ENCODE results near the gene GATAD2A. TPM values are rescaled to one million over a fixed set of nuclear protein-coding genes. Genes with fewer than 3 reads are reported as not detected.

Gene GATAD2A
- total RNA-seq, 1 experiment from 2014 or later = 126 TPM

GRCh38 chr19:19356901-19357566 is 48.4 kb upstream of the GATAD2A start:
- no TSS peak for BruUV-seq (replicated peaks)
- TF ChIP-seq CTCF (IDR thresholded peaks at IDR 0.05; ENCODE audit: insufficient read depth in 1 of 2, low read depth in 1 of 2, low read length in 1 of 2, severe bottlenecking in 1 of 2, unreplicated experiment in 1 of 2) = no peak
- H3K4me1 ChIP-seq = no peaks in the 10 kb centered on the region
- ChIA-PET POLR2A (no interaction called here), CTCF (interaction anchor here (0.5 to 0.9 kb wide), 2 partner anchors 15 to 69 kb away, joined by 3 read pairs; no protein-coding TSS in a partner anchor)
- Mint-ChIP-seq H3K27me3 (ENCODE audit: insufficient read depth, unreplicated experiment) (no peaks in the 10 kb centered on the region), H3K36me3 (ENCODE audit: insufficient read depth, unreplicated experiment) (peaks cover 24% of the 10 kb centered on the region), H3K27ac (ENCODE audit: unreplicated experiment) (peak overlapping the region; percentile 61), H3K4me1 (ENCODE audit: low read depth, unreplicated experiment) (no peaks in the 10 kb centered on the region), H3K4me3 (ENCODE audit: unreplicated experiment) (no peak overlapping the region), H3K9me3 (ENCODE audit: unreplicated experiment) (no peaks in the 10 kb centered on the region)
- no peak for DNase-seq
- intact Hi-C loops (cut with micrococcal nuclease; ENCODE audit: unreplicated experiment) = no loop called here
- no peaks in the 10 kb centered on the region for H3K9me3 ChIP-seq
- no peaks in the 10 kb centered on the region for H3K27me3 ChIP-seq (replicated peaks; ENCODE audit: control insufficient read depth, insufficient read depth, low read length)
- H3K36me3 ChIP-seq (ENCODE audit: control insufficient read depth, insufficient read depth, low read length) = no peaks in the 10 kb centered on the region; the same call in 1 of the 2 replicates
- no peak overlapping the region for H3K4me3 ChIP-seq (ENCODE audit: low read depth, low read length)

DNA sequence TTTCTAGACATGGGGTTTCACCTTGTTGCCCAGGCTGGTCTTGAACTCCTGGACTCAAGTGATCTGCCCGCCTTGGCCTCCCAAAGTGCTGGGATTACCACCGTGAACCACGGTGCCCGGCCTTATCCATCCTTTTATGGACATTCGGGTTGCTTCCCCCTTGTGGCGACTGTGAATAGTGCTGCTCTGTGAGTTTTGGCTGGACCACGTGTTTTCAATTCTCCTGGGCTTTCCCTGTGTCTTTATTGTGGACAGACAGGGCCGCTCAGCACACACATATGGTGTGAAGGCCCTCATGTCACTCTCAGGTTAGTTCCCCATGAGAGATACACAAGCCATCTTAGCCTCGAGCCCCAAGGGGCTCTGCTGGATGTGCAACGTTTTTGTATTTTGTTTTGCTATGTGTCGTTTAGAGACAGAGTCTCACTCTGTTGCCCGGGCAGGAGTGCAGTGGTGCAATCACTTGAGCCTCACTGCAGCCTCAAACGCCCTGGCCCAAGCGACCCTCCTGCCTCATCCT is 44.3 kb upstream of the GATAD2A start:
- no peaks in the 10 kb centered on the region for H3K36me3 ChIP-seq (ENCODE audit: control insufficient read depth, insufficient read depth, low read length)
- peak; percentile 69 to 73 for TF ChIP-seq CTCF (IDR thresholded peaks at IDR 0.05; ENCODE audit: insufficient read depth in 1 of 2, low read depth in 1 of 2, low read length in 1 of 2, severe bottlenecking in 1 of 2, unreplicated experiment in 1 of 2)
- no peaks in the 10 kb centered on the region for H3K9me3 Mint-ChIP-seq (ENCODE audit: unreplicated experiment)
- no peaks in the 10 kb centered on the region; the same call in 1 of the 2 replicates for H3K27me3 ChIP-seq (replicated peaks; ENCODE audit: control insufficient read depth, insufficient read depth, low read length)
- no peak overlapping the region for H3K4me3 Mint-ChIP-seq (ENCODE audit: unreplicated experiment)
- peak; percentile 77 to 82 for DNase-seq
- H3K4me1 ChIP-seq = no peaks in the 10 kb centered on the region
- no peaks in the 10 kb centered on the region for H3K9me3 ChIP-seq
- ChIA-PET CTCF (interaction anchor here (0.6 kb wide), 1 partner anchor 65 kb away, joined by 3 read pairs; no protein-coding TSS in a partner anchor), POLR2A (no interaction called here)
- BruUV-seq (replicated peaks) = no TSS peak
- H3K36me3 Mint-ChIP-seq (ENCODE audit: insufficient read depth, unreplicated experiment) = peaks cover 17% of the 10 kb centered on the region
- intact Hi-C loops (cut with micrococcal nuclease; ENCODE audit: unreplicated experiment) = loop anchor here (1.0 to 2.0 kb wide), 2 partner anchors 24 to 214 kb away; no protein-coding TSS in a partner anchor
- no peak overlapping the region for H3K4me3 ChIP-seq (ENCODE audit: low read depth, low read length)
- no peaks in the 10 kb centered on the region for H3K27me3 Mint-ChIP-seq (ENCODE audit: insufficient read depth, unreplicated experiment)
- peaks cover 7% of the 10 kb centered on the region for H3K4me1 Mint-ChIP-seq (ENCODE audit: low read depth, unreplicated experiment)
- H3K27ac Mint-ChIP-seq (ENCODE audit: unreplicated experiment) = no peak overlapping the region

GRCh38 chr19:19362075-19362474 is 43.4 kb upstream of the GATAD2A start:
- intact Hi-C loops (cut with micrococcal nuclease; ENCODE audit: unreplicated experiment) = no loop called here
- no peak overlapping the region for H3K4me3 Mint-ChIP-seq (ENCODE audit: unreplicated experiment)
- no peak for TF ChIP-seq CTCF (IDR thresholded peaks at IDR 0.05; ENCODE audit: insufficient read depth in 1 of 2, low read depth in 1 of 2, low read length in 1 of 2, severe bottlenecking in 1 of 2, unreplicated experiment in 1 of 2)
- DNase-seq = no peak
- H3K27ac Mint-ChIP-seq (ENCODE audit: unreplicated experiment) = no peak overlapping the region
- peaks cover 7% of the 10 kb centered on the region for H3K4me1 Mint-ChIP-seq (ENCODE audit: low read depth, unreplicated experiment)
- POLR2A ChIA-PET = no interaction called here
- H3K4me1 ChIP-seq = no peaks in the 10 kb centered on the region
- no TSS peak for BruUV-seq (replicated peaks)
- CTCF ChIA-PET = interaction anchor here (0.6 kb wide), 1 partner anchor 66 kb away, joined by 3 read pairs; no protein-coding TSS in a partner anchor
- H3K9me3 ChIP-seq = no peaks in the 10 kb centered on the region
- no peaks in the 10 kb centered on the region; the same call in 1 of the 2 replicates for H3K27me3 ChIP-seq (replicated peaks; ENCODE audit: control insufficient read depth, insufficient read depth, low read length)
- no peaks in the 10 kb centered on the region for H3K9me3 Mint-ChIP-seq (ENCODE audit: unreplicated experiment)
- no peaks in the 10 kb centered on the region for H3K36me3 ChIP-seq (ENCODE audit: control insufficient read depth, insufficient read depth, low read length)
- H3K36me3 Mint-ChIP-seq (ENCODE audit: insufficient read depth, unreplicated experiment) = peaks cover 17% of the 10 kb centered on the region
- H3K4me3 ChIP-seq (ENCODE audit: low read depth, low read length) = no peak overlapping the region
- no peaks in the 10 kb centered on the region for H3K27me3 Mint-ChIP-seq (ENCODE audit: insufficient read depth, unreplicated experiment)
